GM08714 (cell line): ENCODE measurements around the gene BMP8B.

ENCODE experiments used
- H3K4me3 ChIP-seq: fragments of 200-500 bp; sonication (Bioruptor generic); 2 replicates; pipeline ENCODE4 v1.5.1; 2014; ENCODE audit warnings: mild to moderate bottlenecking, low read length, inconsistent platforms
- ZNF274 ChIP-seq: IDR thresholded peaks from 2 replicates; pipeline ENCODE4 v1.6.1; 2012; ENCODE audit warnings: mild to moderate bottlenecking, low read depth, low read length

Gene BMP8B

GRCh38 chr1:39761016-39761415 lies 27.6 kb downstream of the BMP8B start:
- no peak overlapping the region for H3K4me3 ChIP-seq
- TF ChIP-seq ZNF274: no peak

GRCh38 chr1:39760074-39761008 lies 28.3 kb downstream of the BMP8B start:
- H3K4me3 ChIP-seq: no peak overlapping the region
- no peak for TF ChIP-seq ZNF274

GRCh38 chr1:39759436-39759726 lies 29.3 kb downstream of the BMP8B start:
- TF ChIP-seq ZNF274: no peak

GRCh38 chr1:39758556-39759435 lies 29.9 kb downstream of the BMP8B start:
- no peak overlapping the region for H3K4me3 ChIP-seq
- TF ChIP-seq ZNF274: no peak

More at GRCh38 chr1:39759436-39759726, 29.3 kb downstream of the BMP8B start:
- no peak overlapping the region for H3K4me3 ChIP-seq

GRCh38 chr1:39757501-39757900 lies 31.2 kb downstream of the BMP8B start:
- no peak for TF ChIP-seq ZNF274
- no peak overlapping the region for H3K4me3 ChIP-seq

- no peak overlapping the region for H3K4me3 ChIP-seq
- TF ChIP-seq ZNF274: no peak
Observed at GRCh38 chr1:39755965-39756659, 32.6 kb downstream of the BMP8B start.

- no peak for TF ChIP-seq ZNF274
Observed at GRCh38 chr1:39754906-39755504, 33.7 kb downstream of the BMP8B start.

GRCh38 chr1:39754026-39754570 lies 34.6 kb downstream of the BMP8B start:
- no peak overlapping the region for H3K4me3 ChIP-seq

More at GRCh38 chr1:39754906-39755504, 33.7 kb downstream of the BMP8B start:
- no peak overlapping the region for H3K4me3 ChIP-seq

GRCh38 chr1:39753132-39754025 lies 35.3 kb downstream of the BMP8B start:
- H3K4me3 ChIP-seq: no peak overlapping the region
- TF ChIP-seq ZNF274: no peak

More at GRCh38 chr1:39754026-39754570, 34.6 kb downstream of the BMP8B start:
- TF ChIP-seq ZNF274: no peak

- no peak overlapping the region for H3K4me3 ChIP-seq
- no peak for TF ChIP-seq ZNF274
Observed at GRCh38 chr1:39752703-39753102, 36.0 kb downstream of the BMP8B start.

GRCh38 chr1:39751595-39751994 lies 37.1 kb downstream of the BMP8B start:
- no peak overlapping the region for H3K4me3 ChIP-seq
- TF ChIP-seq ZNF274: no peak

- TF ChIP-seq ZNF274: no peak
- no peak overlapping the region for H3K4me3 ChIP-seq
Observed at GRCh38 chr1:39745016-39745670, 43.5 kb downstream of the BMP8B start.
